CD4-positive, alpha-beta T cell treated with Interferon alpha-2 for 1 hour (primary cell): ENCODE results near the gene CERK.
"Not testable (repeated sequence)": the region's sequence is repeated elsewhere in the genome, so short reads cannot be mapped to it uniquely, and the experiment has no call there.

Experiments
- DNase-seq, 2 donors: peaks; one replicate each; pipeline ENCODE4 v3.0.0-alpha.2; 2020 to 2022

CERK gene

GRCh38 chr22:46638601-46639431 lies 99.2 kb downstream of the CERK start:
- DNase-seq, result peak in 1 of 2 donors; percentile 15

GRCh38 chr22:46637711-46638600 lies 100.1 kb downstream of the CERK start:
- no peak for DNase-seq

- no peak for DNase-seq
These were observed 101.6 kb downstream of the CERK start for GRCh38 chr22:46636221-46637002.

GRCh38 chr22:46635756-46636155 lies 102.3 kb downstream of the CERK start:
- DNase-seq, result no peak

- not testable (repeated sequence) for DNase-seq
These were observed 102.9 kb downstream of the CERK start for GRCh38 chr22:46634973-46635685.
